Measurements from ENCODE around the gene ALK. TPM values are rescaled to one million over a fixed set of nuclear protein-coding genes. Genes with fewer than 3 reads are reported as not detected.

ALK gene
- total and polyA plus RNA-seq, 2 donors (not counting 1 experiment from before 2014, with no cell fraction given), result not detected

- intact Hi-C loops (cut with micrococcal nuclease), result no loop called here
- Histone ChIP-seq H3K9me3 (ENCODE audit: control extremely low read depth in 1 of 3, control insufficient read depth in 2 of 3, insufficient read depth in 1 of 3, low read length in 2 of 3) (no peaks in the 10 kb centered on the region), H4K20me1 (ENCODE audit: control insufficient read depth, insufficient read depth, low read length, poor library complexity, severe bottlenecking) (no peaks in the 10 kb centered on the region), H3K4me1 (ENCODE audit: control insufficient read depth in 2 of 2, insufficient read depth in 2 of 2, low read length in 2 of 2) (no peaks in the 10 kb centered on the region), H3K4me2 (replicated peaks; ENCODE audit: low read depth, low read length, poor library complexity, severe bottlenecking) (no peak overlapping the region), H3K4me3 (ENCODE audit: control extremely low read depth in 1 of 5, extremely low read depth in 1 of 5, insufficient read depth in 1 of 5, low read depth in 2 of 5, low read length in 4 of 5) (no peak overlapping the region), H3K36me3 (replicated peaks in 1 of 2; ENCODE audit: control extremely low read depth in 1 of 2, control insufficient read depth in 1 of 2, extremely low read depth in 1 of 2, insufficient read depth in 2 of 2, low read length in 1 of 2) (no peaks in the 10 kb centered on the region), H3K9ac (ENCODE audit: low read length) (no peak overlapping the region), H2AFZ (ENCODE audit: insufficient read depth, low read depth, low read length, poor library complexity, severe bottlenecking) (no peak overlapping the region), H3K79me2 (ENCODE audit: control insufficient read depth, insufficient read depth, low read length) (no peaks in the 10 kb centered on the region), H3K27me3 (replicated peaks in 1 of 4; ENCODE audit: control extremely low read depth in 1 of 4, control insufficient read depth in 3 of 4, insufficient read depth in 4 of 4, low read length in 3 of 4) (peaks cover 0 to 3% (median 1%) of the 10 kb centered on the region in 4 experiments), H3K27ac (ENCODE audit: low read length in 2 of 2) (no peak overlapping the region)
- ChIA-PET CTCF (no interaction called here), POLR2A (no interaction called here)
- H3K27me3 Mint-ChIP-seq, result peaks cover 38% of the 10 kb centered on the region
- no CpG with 5 or more reads among the region's 4 CpGs for WGBS (ENCODE audit: insufficient coverage)
- no peak overlapping the region for H3K27ac Mint-ChIP-seq
- no peak for DNase-seq
- H3K4me3 Mint-ChIP-seq, result no peak overlapping the region
- TF ChIP-seq EZH2 (IDR thresholded peaks at IDR 0.05; ENCODE audit: borderline replicate concordance, insufficient read depth, low read depth, low read length, poor library complexity, severe bottlenecking) (no peak), CTCF (IDR thresholded peaks at IDR 0.05) (no peak)
- ATAC-seq (ENCODE audit: low read depth), result no peak
- no peaks in the 10 kb centered on the region for H3K9me3 Mint-ChIP-seq (ENCODE audit: insufficient read depth)
- no peaks in the 10 kb centered on the region for H3K4me1 Mint-ChIP-seq
Observed at GRCh38 chr2:29259221-29259620, 662.2 kb downstream of the ALK start.

- no peak for ATAC-seq (ENCODE audit: low read depth)
Observed at GRCh38 chr2:29255004-29255403, 666.4 kb downstream of the ALK start.

More at GRCh38 chr2:29255004-29255403, 666.4 kb downstream of the ALK start:
- intact Hi-C loops (cut with micrococcal nuclease), result no loop called here
- TF ChIP-seq CTCF (IDR thresholded peaks at IDR 0.05), result no peak
- Mint-ChIP-seq H3K27me3 (peaks cover 18% of the 10 kb centered on the region), H3K4me1 (no peaks in the 10 kb centered on the region), H3K4me3 (no peak overlapping the region), H3K27ac (no peak overlapping the region), H3K9me3 (ENCODE audit: insufficient read depth) (no peaks in the 10 kb centered on the region)
- Histone ChIP-seq H3K4me2 (replicated peaks; ENCODE audit: low read depth, low read length, poor library complexity, severe bottlenecking) (no peak overlapping the region), H3K4me3 (ENCODE audit: control extremely low read depth in 1 of 5, extremely low read depth in 1 of 5, insufficient read depth in 1 of 5, low read depth in 2 of 5, low read length in 4 of 5) (no peak overlapping the region), H3K27ac (ENCODE audit: low read length in 2 of 2) (no peak overlapping the region), H4K20me1 (ENCODE audit: control insufficient read depth, insufficient read depth, low read length, poor library complexity, severe bottlenecking) (no peaks in the 10 kb centered on the region), H3K79me2 (ENCODE audit: control insufficient read depth, insufficient read depth, low read length) (no peaks in the 10 kb centered on the region), H3K9me3 (ENCODE audit: control extremely low read depth in 1 of 3, control insufficient read depth in 2 of 3, insufficient read depth in 1 of 3, low read length in 2 of 3) (peaks cover 0 to 3% (median 0%) of the 10 kb centered on the region in 3 donors), H3K4me1 (ENCODE audit: control insufficient read depth in 2 of 2, insufficient read depth in 2 of 2, low read length in 2 of 2) (no peaks in the 10 kb centered on the region), H3K9ac (ENCODE audit: low read length) (no peak overlapping the region), H3K36me3 (replicated peaks in 1 of 2; ENCODE audit: control extremely low read depth in 1 of 2, control insufficient read depth in 1 of 2, extremely low read depth in 1 of 2, insufficient read depth in 2 of 2, low read length in 1 of 2) (no peaks in the 10 kb centered on the region), H3K27me3 (replicated peaks in 1 of 4; ENCODE audit: control extremely low read depth in 1 of 4, control insufficient read depth in 3 of 4, insufficient read depth in 4 of 4, low read length in 3 of 4) (peaks cover 0 to under 1% (median 0%) of the 10 kb centered on the region in 4 experiments), H2AFZ (ENCODE audit: insufficient read depth, low read depth, low read length, poor library complexity, severe bottlenecking) (no peak overlapping the region)
- ChIA-PET POLR2A (no interaction called here), CTCF (no interaction called here)
- DNase-seq, result no peak
- 67% methylated on average over 2 of the region's 2 CpGs for WGBS (ENCODE audit: insufficient coverage)
